Hematopoietic multipotent progenitor cell treated with erythropoietin and hydrocortisone succinate and interleukin-3 and kit ligand, for 17 days (in vitro differentiated cells): ENCODE data around the gene NEGR1.

Experiments used
- DNase-seq: peaks from one replicate; pipeline ENCODE4 v3.0.0-alpha.2; 2015; ENCODE audit warnings: low spot score

The NEGR1 gene

DNA sequence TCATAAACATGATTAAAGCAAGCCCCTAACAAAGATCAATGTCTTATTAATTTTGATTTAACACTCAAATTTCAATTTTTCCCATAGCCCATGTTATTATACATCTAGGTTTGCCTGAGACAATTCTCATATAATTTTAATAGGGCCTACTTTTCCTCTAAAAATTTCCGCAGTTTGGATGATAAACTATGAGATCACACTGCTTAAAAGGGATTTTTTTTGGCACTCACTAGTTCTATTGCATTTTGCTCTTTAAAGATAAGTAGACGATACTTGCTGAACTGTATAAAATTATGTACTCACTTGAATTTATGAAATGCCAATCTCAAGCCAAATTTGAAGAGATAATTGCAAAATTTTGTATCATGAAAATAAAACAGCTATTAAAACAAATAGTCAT lies 721.1 kb downstream of the NEGR1 start:
- no peak for DNase-seq

DNA sequence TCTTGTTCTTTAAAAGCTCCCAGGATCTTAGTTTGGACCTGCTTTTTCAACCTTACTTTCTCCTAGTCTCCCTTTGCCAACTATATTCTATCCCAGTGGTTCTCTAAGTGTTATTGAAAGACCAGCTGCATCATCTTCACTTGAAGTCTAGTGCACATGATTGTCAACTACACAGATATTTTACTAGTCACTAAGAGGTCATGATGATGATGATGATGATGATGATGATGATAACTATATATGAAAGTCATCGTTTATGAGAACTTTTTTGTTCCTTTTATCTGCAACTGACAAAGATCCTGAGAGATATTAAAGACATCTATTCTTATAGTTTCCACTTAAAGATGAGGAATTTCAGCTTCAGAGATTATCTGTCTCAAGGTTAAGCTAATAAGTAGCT lies 722.5 kb downstream of the NEGR1 start:
- no peak for DNase-seq

DNA sequence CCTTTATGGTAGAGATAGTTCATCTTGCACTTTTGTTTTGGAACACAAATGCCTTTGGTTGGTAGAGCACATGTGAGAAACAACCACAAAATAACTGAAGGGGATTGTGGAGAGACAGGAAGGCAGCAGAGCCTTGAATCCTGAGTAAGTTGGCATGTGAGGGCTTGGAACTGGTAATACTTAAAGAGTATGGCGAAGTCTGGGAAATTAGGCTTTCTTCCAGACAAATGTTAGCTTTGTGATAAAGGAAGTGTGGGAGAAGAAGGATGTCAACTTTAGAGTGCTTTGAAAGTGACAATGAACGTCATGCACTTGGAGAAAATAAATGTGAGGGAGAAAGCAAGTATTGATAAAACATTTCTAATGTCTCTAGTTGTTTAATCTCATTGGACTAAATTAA lies 725.2 kb downstream of the NEGR1 start:
- DNase-seq: no peak

DNA sequence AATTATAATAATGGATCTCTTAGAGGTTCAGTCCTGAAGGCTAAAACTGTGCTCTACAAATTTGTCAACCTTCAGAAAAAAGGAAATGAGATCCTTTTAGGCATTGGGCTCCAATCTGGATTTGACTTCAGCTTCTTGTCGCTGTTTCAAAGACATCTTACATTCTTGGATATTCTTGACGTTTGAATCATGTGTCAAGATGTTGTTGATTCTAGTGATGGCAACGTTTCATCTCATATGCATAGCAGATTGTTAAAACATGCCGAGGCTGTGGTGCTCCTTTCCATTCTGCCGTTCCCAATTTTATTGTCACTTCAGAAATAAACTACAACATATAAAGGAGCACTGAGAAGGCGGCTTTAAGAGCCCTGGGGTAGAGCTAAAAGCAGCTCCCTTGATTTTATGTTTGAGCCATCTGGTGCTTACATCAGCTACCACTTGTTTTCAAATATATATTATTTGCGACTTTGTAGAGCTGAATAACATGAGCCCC lies 733.9 kb downstream of the NEGR1 start:
- DNase-seq: no peak

DNA sequence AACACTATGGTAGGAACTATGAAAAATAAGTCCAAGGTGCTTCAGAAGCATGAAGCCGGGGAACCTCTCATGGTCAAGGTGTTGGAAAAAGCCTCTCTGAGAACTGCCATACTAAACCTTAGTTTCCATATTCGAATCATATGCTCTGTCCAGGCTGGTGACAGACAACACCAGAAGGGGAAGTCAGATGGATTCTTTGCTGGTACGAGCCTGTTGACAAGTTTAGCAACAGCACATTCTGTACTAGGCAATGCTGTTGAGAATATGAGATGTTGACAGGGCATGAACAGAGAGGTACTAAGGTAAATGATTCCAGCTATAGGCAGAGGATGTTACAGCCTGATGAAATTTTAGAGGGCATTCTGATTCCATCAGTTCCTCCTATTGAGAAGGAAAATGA lies 740.2 kb downstream of the NEGR1 start:
- no peak for DNase-seq

DNA sequence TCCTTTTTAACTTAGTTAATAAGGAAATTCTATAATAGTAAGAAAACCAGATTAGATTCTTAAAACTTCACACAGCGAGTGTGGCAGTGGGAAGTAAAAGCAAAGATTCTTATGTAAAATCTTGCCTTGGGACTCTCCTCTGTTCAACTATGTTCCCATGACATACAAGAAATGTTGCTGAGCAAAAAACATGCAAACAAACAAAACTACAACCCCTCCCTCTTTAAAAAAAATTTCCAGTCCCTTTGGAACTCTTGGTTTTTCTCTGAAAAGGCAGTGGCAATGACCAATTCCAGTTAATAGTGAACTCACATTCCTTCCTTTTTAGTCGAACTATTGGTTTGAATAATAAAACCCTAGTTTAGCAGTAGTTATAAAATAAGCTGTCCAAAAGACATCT lies 748.4 kb downstream of the NEGR1 start:
- no peak for DNase-seq

DNA sequence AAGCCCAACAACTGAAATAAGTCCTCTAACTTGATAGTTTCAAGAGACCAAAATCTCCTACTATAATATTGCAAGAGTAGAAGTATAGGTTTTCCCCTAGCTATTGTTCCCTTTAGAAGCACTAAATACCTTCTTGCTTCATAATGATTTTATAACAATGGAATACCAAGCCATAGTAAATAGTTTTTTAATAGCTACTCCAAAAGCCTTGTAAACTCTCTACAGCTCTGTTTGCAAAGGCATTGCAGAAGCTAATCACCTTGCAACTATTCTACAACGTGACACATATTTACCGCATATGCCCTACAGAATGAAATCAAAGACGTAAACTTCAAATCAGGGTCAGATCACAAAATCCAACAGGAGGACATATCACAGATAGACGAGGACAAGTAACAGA lies 750.0 kb downstream of the NEGR1 start:
- DNase-seq: no peak

DNA sequence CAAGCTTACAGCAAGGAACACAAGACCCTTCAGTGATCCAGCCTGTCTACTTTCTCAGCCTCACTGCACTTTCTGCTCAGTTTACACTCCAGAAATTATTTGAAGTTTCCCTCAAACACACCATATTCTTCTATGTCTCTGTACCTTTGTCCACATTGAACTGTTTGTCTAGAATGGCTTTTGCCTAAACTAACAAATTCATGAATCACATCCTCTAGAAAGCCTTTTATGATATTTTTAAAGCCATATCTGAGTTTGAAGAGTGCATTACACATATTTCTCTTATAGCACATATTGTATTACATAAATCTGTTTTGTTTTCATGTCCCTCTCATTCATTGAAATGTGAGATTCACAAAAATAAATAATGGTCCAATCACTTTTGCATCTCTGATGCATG lies 755.5 kb downstream of the NEGR1 start:
- DNase-seq: no peak

DNA sequence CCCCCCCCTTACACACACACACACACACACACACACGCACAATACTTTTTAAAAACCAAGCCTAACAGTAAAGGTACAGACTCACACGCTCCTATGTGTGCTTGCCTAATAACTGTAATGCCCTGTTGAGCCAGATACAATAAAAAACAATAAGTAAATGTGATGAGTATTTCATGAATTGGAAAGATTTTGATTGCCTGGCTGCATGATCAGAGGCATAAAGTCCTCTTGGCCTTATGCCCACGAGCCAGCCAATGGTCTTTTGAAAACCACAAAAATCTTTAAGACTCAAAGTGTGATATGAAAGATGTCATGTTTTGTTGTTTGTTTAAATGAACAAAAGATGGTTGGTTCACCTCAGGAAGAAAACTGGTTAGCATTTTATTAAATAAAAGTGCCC lies 759.6 kb downstream of the NEGR1 start:
- DNase-seq: no peak

DNA sequence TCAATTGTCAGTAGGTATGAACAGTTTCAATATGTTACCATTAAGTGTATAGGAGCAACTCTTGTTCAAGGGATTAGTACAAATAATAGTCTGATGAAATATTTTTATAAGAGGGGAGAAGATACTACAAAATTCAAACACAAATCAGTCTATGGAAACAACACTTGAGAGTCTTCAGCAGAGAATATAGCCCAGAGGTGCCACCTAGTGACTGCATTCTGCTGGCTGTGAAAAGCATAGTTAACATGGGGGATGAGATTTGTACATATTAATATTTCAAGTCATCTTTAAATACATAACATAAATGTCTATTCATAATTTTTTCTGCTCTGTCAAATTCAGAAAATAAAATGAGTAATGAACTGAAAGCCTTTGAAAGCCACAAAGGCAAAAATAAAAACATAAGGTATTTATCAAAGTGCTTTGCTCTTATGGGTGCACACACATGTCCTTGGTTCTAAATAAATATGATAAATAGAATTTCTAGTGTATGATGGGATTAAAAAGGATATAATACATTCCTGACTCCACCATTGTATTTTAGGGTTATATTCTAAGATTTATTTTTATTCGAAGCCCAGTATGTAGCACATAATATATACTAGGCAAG lies 760.6 kb downstream of the NEGR1 start:
- DNase-seq: no peak

DNA sequence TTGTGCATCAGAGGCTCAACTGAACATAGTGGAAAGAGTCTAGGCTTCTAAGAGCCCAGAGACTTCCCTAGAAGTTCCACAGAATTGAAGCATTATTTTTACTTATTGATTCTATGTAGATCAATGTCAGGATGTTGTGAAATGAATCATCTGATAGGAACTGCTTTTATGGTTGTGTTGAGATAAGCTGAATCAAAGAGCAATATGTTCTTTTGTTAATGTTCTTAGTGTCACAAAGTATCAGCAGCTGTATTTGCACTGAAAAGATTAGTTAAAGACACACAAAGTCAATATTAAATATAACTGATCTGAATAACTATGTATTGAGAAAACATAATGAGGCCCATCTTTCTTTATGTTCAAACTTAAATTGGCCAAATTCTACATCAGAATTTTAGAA lies 770.8 kb downstream of the NEGR1 start:
- no peak for DNase-seq

DNA sequence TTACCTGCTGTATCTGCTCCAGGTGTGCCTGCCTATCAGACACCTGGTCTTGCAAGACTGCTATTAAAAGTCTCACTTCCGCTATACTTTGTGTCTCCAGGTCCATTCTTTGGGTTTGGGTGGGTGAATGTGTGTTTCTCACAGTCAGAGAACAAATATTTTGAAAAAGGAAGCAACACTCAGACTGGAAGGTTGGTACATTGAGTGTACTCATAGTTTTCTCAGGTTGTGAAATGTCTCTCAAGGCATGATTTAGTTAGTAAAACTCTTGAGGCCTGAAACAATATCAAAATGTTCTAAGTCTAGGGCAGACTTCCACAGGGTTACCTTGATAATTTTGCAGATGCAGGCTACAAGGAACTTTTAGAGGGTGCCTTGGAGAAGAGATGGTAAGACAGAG lies 771.6 kb downstream of the NEGR1 start:
- DNase-seq: no peak

DNA sequence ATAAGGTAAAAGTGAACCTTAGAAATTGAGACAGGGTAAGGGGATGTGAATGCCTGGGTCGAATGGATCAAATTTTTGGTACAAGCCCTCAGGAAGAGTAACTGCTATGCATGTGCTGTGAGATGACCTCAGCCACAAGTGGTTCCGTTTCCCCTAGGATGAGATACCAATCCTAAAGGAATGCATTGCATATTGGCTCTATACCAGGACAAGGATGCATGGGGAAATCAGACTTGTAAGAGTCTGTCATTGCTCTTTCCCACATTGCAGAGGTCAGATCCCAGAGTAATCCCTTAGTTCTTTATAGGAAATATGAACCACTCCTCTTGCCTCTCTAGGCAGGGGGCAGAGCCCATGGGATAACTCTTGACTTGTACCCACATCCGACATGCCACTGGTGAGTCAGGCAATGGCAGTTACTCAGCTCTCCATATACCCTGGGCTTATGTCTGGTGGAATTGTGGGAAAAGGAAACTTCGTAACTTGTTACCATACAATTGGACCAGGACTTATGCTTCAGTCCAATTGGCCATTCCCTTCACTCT lies 773.2 kb downstream of the NEGR1 start:
- no peak for DNase-seq

DNA sequence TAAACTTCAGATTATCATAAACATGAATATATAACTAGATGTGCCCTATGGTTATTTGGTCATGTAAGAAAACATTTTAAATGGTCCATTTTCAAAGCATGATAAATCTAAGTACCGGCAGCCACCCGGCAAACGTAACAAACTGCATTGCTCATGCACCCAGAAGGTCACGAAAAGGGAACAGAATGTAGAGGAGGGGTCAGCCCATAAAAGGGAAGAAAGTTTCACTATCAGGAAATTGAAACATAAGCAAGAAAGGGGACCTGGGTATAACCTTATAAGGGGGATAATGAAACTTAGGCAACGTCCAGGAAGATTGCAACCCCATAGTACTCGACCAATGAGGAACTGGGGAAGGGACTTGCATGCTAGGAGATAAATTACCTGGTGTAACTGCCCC lies 780.3 kb downstream of the NEGR1 start:
- no peak for DNase-seq

DNA sequence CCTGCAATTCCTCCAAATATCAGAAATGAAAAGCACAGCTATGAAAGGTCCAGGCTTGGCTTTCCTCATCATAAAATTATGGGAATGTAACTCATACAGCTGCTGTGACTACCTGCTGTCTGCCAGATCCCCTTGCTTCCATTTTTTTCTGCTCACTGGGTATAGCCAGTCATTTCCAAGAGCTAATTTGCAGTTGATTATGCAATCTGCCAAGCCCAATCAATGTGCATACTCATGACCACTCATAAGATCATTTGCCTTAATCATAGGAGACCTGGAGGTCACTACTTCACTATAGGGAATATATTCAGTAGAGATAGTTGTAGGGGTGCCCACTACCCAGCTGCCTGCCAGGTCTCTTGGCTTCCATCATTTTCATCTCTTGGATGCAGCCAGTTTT lies 783.8 kb downstream of the NEGR1 start:
- no peak for DNase-seq

DNA sequence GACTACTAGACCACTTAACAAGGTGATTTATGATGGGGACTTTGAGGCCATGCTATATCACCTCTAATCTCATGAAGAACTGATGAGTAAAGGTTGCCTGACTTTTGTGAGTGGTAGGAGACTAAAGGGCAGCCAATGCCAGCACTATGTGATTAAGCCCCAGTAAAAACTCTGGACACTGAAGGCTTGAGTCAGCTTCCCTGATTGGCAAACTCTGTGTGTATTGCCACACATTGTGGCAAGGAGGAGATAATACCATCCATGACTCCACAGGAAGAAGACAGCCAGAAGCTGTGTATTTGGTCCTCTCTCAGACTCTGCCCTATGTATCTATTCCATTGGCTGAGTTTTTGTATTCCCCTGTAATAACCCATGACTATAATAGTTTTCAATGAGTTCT lies 788.2 kb downstream of the NEGR1 start:
- DNase-seq: no peak

DNA sequence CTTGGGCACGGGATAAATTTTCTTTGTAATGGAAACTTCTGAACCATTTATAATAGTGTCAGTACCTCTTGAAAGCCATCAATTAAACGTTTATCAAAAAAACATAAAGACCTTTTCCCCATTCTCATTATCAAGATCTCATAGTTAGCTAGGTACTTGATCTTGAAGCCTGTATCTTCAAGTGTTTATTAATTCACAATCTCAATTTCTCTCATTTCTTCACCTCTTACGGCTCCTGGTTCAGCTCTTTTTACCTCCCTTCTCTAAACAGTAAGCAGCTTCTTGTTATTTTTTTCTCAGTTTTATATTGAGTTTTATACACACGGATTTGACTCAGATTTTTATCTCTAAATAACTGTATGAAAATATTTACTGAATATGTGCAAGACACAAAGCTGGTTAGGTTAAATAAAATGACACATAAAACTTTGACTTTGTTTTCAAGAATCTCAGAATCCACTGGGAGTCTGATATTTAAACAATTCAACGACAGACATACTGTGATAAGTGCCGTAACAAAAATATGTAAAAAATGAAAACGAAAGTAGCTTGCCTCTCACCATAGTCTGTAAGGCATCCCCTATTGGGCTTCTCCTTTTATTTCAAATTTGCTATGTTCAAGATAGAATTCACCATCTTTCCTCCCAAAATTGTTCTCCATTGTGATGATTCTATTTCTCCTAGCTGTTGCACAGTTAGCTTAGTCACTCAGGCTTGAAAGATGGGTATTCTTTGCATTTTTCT lies 789.9 kb downstream of the NEGR1 start:
- no peak for DNase-seq

DNA sequence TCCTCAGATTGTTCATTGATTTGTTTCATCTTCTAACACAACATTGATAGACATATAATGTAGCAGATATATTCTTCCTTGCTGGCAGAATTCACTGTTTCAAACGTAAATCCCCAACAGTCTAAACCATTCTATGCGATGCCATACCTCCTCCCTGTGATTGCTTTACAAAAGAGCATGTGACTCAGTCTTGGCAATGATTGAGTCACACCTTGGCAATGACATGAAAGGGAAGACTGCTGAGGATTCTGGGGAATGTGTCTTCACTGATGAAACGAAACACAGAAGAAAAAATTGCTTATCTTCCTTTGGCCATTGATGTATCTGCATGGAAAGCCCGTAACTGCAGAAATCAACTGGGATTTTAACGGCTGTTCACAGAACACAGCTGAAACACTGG lies 791.9 kb downstream of the NEGR1 start:
- no peak for DNase-seq

DNA sequence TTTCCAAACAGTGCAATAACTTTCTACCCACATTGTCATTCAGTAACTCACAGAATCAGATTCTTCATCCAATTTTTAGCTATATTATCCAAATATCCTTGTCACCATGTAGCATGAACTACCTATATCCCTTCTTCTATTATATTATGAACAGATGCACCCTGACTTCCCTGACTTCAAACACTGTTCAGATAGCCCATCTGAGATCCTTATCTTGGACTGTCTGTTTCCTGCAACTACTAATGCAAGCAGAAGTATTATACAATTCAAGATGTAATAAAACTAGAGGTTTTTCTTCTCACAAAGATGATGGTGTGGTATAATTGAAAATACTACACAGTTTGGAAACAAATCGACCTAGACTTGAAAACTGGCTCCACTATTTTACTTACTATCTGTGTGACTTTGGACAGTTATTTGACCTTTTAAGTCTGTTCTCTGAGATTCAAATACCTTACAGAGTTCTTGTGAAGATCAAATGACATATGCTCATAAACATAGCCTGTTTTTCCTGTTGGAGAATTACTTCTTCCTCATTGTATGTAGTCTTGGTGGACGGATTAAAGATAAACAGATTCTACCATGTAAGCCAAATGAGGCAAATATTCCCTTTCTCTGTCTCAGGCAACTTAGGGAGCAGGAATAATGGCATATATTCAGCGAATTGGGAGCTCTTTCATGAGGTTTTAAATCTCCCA lies 793.6 kb downstream of the NEGR1 start:
- no peak for DNase-seq

DNA sequence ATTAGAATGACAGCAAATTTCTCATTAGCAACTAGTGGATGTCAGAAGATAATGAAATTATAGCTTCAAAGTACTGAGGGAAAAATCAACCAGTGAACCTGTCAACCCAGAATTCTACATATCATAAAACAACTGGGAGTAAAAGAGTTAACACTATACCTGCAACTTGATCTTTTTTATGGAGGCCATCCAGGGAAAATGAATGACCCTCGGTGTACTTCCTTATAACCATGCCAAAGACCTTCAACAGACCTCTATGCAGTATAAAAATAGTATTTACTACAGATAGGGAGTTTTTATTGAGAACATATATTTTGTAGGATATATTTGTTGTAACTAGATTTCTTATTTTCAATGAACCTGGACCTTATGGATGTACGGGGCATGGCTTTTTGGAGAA lies 809.0 kb downstream of the NEGR1 start:
- DNase-seq: no peak

DNA sequence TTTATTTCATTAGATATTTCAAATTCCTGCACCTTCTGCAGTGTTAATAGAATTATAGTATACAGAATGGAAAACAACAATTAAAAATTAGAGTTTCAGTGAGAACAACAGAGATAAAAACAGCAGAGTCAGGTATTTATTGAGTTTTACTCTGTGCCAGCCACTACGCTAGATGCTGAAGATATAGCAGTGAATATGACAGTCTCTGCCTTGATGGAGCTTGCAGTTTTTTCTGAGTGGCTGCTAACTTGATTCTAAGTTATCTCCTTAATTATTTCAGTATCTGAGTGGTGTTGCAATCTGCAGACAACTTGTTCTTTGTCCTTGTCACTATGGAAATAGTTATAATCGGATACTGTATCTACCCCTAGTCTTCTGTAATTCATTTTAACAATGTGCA lies 817.2 kb downstream of the NEGR1 start:
- no peak for DNase-seq

DNA sequence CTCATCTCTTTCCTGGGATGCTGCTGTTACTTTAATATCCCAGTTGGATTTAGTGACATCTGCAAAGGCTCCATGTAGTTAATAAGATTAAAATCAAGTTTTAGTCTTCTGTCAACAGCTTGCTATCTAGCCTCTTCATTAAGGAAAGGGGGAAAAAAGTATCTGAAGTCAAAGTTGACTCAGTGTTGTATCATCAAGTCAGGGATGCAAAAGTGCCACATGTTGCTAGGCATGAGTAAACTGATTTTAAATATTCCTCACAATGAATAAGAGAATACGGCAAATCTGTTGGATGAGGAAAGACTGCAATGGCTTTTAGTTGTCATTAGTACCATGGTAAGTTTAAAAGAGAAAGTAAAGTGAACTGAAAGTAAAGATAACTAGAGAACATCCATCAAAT lies 818.3 kb downstream of the NEGR1 start:
- DNase-seq: no peak

DNA sequence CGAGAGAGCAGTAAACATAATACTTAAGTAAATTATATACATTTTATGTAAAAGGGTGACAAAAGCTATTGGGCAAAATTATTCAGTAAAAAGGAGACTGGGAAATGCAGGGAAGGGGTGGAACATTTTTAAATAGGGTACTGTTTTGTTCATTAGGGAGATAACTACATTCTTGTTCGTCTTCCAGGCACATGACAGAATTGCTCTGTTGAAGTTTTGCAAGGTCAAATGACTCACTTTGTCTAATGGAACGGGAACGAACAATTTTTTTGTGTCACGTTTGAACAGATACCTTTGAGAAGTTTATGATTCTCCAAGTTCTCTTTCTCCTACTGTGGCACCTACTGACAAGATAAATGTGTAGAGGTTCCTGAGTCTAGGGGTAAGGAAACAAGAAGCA lies 819.2 kb downstream of the NEGR1 start:
- DNase-seq: no peak
